ENCODE measurements around the gene MTRR.

MTRR gene

GRCh38 chr5:7927466-7928375, 58.8 kb downstream of the MTRR start:
- TF ChIP-seq, protein P1, sequence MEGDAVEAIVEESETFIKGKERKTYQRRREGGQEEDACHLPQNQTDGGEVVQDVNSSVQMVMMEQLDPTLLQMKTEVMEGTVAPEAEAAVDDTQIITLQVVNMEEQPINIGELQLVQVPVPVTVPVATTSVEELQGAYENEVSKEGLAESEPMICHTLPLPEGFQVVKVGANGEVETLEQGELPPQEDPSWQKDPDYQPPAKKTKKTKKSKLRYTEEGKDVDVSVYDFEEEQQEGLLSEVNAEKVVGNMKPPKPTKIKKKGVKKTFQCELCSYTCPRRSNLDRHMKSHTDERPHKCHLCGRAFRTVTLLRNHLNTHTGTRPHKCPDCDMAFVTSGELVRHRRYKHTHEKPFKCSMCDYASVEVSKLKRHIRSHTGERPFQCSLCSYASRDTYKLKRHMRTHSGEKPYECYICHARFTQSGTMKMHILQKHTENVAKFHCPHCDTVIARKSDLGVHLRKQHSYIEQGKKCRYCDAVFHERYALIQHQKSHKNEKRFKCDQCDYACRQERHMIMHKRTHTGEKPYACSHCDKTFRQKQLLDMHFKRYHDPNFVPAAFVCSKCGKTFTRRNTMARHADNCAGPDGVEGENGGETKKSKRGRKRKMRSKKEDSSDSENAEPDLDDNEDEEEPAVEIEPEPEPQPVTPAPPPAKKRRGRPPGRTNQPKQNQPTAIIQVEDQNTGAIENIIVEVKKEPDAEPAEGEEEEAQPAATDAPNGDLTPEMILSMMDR (IDR thresholded peaks at IDR 0.05), result peak; percentile 71
- Histone ChIP-seq H3K79me2 (no peaks in the 10 kb centered on the region), H3K9ac (no peak overlapping the region), H3K4me3 (ENCODE audit: low read depth, low read length) (no peak overlapping the region), H2AFZ (no peak overlapping the region), H3K36me3 (ENCODE audit: control insufficient read depth, insufficient read depth, low read length) (no peaks in the 10 kb centered on the region), H3K9me3 (ENCODE audit: control insufficient read depth, low read length) (no peaks in the 10 kb centered on the region), H3K4me1 (no peaks in the 10 kb centered on the region), H3K27ac (no peak overlapping the region), H3K27me3 (ENCODE audit: control insufficient read depth, insufficient read depth, low read length) (no peaks in the 10 kb centered on the region), H3K4me2 (ENCODE audit: low read length) (no peak overlapping the region)

- Histone ChIP-seq H2AFZ (no peak overlapping the region), H3K79me2 (no peaks in the 10 kb centered on the region), H3K4me3 (ENCODE audit: low read depth, low read length) (no peak overlapping the region), H3K9me3 (ENCODE audit: control insufficient read depth, low read length) (no peaks in the 10 kb centered on the region), H3K27me3 (ENCODE audit: control insufficient read depth, insufficient read depth, low read length) (no peaks in the 10 kb centered on the region), H3K36me3 (ENCODE audit: control insufficient read depth, insufficient read depth, low read length) (no peaks in the 10 kb centered on the region), H3K27ac (no peak overlapping the region), H3K9ac (no peak overlapping the region), H3K4me2 (ENCODE audit: low read length) (no peak overlapping the region), H3K4me1 (no peaks in the 10 kb centered on the region)
- TF ChIP-seq, protein P1 (IDR thresholded peaks at IDR 0.05), result no peak
Observed at GRCh38 chr5:7930011-7930410, 61.1 kb downstream of the MTRR start.

DNA sequence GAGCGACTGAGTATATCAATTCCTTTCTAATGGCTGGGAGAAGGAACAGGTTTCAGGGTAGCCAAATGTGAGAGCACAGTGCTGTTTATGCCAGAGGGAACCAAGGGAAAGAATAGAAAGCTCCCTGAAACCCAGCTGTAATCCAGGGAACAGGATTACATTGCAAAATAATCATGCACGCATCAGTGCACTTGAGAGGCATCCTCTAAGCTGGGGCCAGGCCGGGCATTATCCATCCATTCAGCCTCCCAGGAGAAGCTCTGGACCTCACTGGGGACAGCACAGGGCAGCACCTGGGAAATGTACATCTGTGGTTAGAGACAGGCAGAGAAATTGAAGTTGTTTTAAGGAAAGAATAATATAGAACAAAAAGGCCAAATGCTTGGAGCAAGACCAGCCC, 72.7 kb downstream of the MTRR start:
- Histone ChIP-seq H3K27ac (no peak overlapping the region), H3K36me3 (ENCODE audit: control insufficient read depth, insufficient read depth, low read length) (no peaks in the 10 kb centered on the region), H2AFZ (no peak overlapping the region), H3K79me2 (no peaks in the 10 kb centered on the region), H3K9me3 (ENCODE audit: control insufficient read depth, low read length) (no peaks in the 10 kb centered on the region), H3K4me1 (no peaks in the 10 kb centered on the region), H3K4me3 (ENCODE audit: low read depth, low read length) (no peak overlapping the region), H3K9ac (no peak overlapping the region), H3K27me3 (ENCODE audit: control insufficient read depth, insufficient read depth, low read length) (no peaks in the 10 kb centered on the region), H3K4me2 (ENCODE audit: low read length) (no peak overlapping the region)
- TF ChIP-seq, protein P1 (IDR thresholded peaks at IDR 0.05), result no peak

GRCh38 chr5:7947301-7947700, 78.4 kb downstream of the MTRR start:
- no peak overlapping the region for H2AFZ ChIP-seq
- H3K4me3 ChIP-seq (ENCODE audit: low read depth, low read length), result no peak overlapping the region
- no peaks in the 10 kb centered on the region for H3K36me3 ChIP-seq (ENCODE audit: control insufficient read depth, insufficient read depth, low read length)
- H3K4me1 ChIP-seq, result no peaks in the 10 kb centered on the region
- H3K4me2 ChIP-seq (ENCODE audit: low read length), result no peak overlapping the region
- H3K9ac ChIP-seq, result no peak overlapping the region
- no peak overlapping the region for H3K27ac ChIP-seq
- H3K79me2 ChIP-seq, result no peaks in the 10 kb centered on the region
- TF ChIP-seq, protein P1 (IDR thresholded peaks at IDR 0.05), result no peak
- no peaks in the 10 kb centered on the region for H3K9me3 ChIP-seq (ENCODE audit: control insufficient read depth, low read length)
- no peaks in the 10 kb centered on the region for H3K27me3 ChIP-seq (ENCODE audit: control insufficient read depth, insufficient read depth, low read length)
